HG03460 (cell line): ENCODE measurements around the gene SYNGR3.

Source experiments
- ATAC-seq: cut with Tn5 transposase; IDR thresholded peaks from one replicate; pipeline ENCODE4 v1.9.1; 2021; ENCODE audit not compliant: unreplicated experiment

Gene SYNGR3

DNA sequence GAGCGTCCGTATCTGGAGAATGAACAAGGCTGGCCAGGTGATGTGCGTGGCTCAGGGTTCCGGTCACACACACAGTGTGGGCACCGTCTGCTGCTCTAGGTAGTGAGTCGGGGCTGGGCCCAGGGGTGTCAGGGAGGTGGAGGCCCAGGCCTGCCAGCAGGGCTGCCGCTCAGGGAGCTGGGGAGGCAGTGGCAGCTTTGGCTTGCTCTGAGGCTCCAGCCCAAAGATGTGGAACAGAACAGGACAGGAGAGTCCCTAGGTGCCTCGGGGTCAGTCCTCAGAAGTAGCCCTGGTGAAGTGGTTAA is 13.6 kb upstream of the SYNGR3 start:
- no peak for ATAC-seq

DNA sequence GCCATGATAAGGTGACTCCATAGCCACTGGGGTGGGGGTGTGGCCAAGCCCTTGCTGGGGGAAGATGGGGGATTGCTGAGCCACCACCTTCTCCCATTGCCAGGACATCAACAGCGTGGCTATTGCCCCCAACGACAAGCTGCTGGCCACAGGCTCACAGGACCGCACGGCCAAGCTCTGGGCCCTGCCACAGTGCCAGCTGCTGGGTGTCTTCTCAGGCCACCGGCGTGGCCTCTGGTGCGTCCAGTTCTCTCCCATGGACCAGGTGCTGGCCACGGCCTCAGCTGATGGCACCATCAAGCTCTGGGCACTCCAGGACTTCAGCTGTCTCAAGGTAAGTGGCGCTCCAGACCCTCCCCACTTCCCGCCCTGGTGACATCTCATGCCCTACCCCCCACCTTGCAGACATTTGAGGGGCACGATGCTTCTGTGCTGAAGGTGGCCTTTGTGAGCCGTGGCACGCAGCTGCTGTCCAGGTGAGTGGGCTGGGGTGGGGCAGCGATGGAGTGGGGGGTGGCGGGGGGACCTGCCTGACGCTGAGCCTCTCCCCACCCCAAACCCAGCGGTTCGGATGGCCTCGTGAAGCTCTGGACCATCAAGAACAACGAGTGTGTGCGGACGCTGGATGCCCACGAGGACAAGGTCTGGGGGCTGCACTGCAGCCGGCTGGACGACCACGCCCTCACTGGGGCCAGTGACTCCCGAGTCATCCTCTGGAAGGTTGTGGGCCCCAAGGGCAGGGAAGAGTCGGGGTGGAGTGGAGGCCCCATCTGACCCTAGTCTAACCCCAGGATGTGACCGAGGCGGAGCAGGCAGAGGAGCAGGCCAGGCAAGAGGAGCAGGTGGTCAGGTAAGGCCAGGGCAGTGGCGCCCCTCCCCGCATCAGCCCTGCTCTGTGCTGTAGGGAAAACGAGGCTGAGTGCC is 12.6 kb upstream of the SYNGR3 start:
- ATAC-seq: no peak

GRCh38 chr16:1977875-1978268 is 11.9 kb upstream of the SYNGR3 start:
- ATAC-seq: no peak

DNA sequence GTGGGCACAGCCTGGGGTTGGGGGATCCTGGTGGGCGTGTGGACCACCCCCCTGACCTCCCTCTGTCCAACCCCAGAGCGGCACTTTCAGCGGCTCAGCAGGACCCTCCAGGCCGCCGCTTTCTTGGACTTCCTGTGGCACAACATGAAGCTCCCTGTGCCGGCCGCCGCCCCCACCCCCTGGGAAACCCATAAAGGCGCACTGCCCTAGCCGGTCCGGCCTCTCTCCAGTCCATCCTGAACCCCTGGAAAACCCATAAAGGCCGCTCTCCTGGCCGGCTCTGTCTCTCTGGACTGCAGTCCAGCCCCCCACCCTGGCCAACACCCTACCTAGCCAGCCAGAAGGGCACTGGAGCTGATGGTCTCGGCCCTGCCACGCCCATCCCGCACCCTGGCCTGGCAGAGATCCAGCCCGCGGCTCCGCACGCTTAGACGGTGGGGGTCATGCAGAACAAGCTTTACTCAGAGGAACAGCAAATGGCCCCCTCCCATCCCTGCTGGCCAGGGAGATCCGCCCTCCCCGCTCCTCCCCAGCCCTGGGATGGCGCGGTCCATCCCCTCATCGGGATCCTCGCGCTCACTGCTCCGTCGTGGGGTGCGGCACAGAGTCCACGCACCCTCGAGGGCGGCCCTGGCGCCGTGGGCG is 11.2 kb upstream of the SYNGR3 start:
- ATAC-seq: no peak

GRCh38 chr16:1979271-1980029 is 10.3 kb upstream of the SYNGR3 start:
- ATAC-seq: no peak

GRCh38 chr16:1980030-1980769 is 9.6 kb upstream of the SYNGR3 start:
- no peak for ATAC-seq

GRCh38 chr16:1980770-1981087 is 9.0 kb upstream of the SYNGR3 start:
- no peak for ATAC-seq

GRCh38 chr16:1981398-1981836 is 8.4 kb upstream of the SYNGR3 start, which contains the start of gene NOXO1:
NOXO1 (minus strand) TSS chr16:1981469; CDS start chr16:1981179, 290 bp downstream.
- no peak for ATAC-seq

DNA sequence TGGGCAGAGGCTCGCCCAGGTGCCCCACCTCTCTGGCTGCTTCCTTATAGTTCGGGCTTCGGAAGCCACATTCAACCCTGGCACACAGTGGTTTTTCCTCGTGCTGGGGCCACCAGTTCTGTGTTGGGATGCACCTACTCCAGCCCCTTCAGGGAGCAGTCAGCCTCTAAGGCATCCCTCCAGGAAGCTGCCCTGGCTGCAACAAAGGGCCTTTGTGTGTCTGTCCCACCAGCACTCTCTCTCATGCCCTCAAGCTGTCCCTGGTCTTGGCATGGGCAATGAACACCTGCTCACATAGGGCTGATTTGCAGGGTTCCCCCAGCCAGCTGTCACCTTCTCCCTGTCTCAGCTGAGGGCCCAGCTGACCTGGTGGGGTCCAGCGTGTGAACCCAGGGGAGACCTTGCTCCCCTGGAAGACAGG is 7.7 kb upstream of the SYNGR3 start:
- no peak for ATAC-seq

- no peak for ATAC-seq
These were observed 6.7 kb upstream of the SYNGR3 start for GRCh38 chr16:1982991-1983543.

DNA sequence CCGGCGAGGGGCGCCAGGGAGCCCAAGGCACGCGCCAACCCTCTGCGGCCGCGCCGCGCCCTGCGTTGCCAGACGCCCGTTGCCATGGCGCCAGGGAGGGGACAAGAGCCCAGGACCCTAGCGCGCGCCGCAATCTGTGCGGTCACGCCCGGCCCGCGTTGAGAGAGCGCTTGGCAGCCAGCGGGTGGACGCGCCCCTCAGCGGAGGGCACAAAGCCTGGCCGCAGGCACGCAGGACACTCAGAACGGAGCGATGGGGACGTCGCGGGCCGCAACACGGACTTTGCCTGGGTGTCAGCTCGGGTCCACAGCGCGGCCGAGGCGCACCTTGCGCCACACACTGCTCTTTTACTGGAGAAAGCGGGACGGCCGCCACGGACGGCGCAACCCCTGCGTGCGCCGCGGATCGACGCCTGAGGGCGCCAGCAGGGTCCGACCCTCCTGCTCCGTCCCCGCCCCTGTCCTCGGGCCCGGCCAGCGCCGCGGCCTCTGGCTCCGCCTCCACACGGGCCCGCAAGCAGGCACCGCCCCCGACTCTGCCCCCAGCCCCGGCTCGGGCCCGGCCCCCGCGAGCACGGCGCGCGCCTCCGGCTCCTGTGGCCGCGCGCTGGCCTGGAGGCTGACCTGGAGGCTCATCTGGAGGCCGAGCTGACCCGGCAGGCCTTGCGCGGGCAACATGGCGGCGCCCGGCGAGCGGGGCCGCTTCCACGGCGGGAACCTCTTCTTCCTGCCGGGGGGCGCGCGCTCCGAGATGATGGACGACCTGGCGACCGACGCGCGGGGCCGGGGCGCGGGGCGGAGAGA is 6.0 kb upstream of the SYNGR3 start, which contains the start of gene GFER:
Gene GFER, plus strand, starts transcription at position 650 of the 803 bp plus-strand sequence. Its CDS starts 26 bp downstream, at position 676.
- peak; percentile 66 for ATAC-seq

- no peak for ATAC-seq
These were observed 5.2 kb upstream of the SYNGR3 start for GRCh38 chr16:1984347-1985225.

DNA sequence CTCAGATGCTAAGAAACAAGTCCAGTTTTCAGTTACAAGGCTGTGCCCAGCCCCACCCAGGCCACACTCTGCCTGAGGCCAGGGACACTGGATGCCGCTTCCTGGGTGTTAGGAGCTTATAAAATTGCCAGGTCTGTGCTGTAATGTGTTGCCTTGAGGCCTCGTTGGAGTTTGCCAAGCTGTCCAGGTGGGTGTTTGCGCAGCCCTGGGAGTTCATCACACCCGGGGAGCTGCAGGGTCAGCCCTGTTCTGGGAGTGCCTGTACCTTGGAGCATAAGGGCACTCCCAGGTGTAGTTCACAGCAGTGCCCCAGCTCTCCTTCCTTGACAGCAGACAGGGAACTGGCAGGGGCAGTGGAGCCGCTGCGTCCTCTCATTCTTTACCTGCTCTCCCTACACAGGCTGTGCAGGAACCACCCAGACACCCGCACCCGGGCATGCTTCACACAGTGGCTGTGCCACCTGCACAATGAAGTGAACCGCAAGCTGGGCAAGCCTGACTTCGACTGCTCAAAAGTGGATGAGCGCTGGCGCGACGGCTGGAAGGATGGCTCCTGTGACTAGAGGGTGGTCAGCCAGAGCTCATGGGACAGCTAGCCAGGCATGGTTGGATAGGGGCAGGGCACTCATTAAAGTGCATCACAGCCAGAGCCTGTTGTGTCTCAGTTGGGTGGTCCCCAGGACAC is 4.2 kb upstream of the SYNGR3 start:
- no peak for ATAC-seq

- ATAC-seq: no peak
These were observed 2.6 kb upstream of the SYNGR3 start for GRCh38 chr16:1987198-1987597.

GRCh38 chr16:1990101-1990350 is 256 bp downstream of the SYNGR3 start:
- no peak for ATAC-seq

- no peak for ATAC-seq
These were observed 773 bp downstream of the SYNGR3 start for GRCh38 chr16:1990351-1991134.

GRCh38 chr16:1991135-1991551 is 1.4 kb downstream of the SYNGR3 start:
- ATAC-seq: no peak

DNA sequence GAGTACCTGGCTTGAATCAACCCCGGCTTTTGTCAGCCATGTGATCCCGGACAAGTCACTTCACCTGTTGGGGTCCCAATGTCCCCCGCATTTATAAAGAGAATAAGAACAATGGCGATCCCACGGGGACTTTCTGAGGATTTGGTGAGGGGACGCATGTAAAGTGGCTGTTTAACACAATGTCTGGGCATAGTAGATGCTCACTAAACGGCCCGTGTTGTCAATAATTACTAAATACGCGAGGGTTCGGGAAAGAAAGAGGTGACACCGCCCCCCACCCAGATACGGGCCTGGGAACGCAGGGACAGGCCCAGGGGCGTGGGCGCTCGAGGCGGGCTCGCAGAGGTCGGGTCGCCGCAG is 1.8 kb downstream of the SYNGR3 start:
- no peak for ATAC-seq
